ENCODE data around the gene CD96. TPM values are rescaled to one million over a fixed set of nuclear protein-coding genes. Genes with fewer than 3 reads are reported as not detected.

The CD96 gene
- total RNA-seq, 1 donor from 2014 or later: 0.61 TPM

GRCh38 chr3:111695636-111696117, 153.7 kb downstream of the CD96 start:
- peak overlapping the region; percentile 80 for H3K27ac Mint-ChIP-seq (ENCODE audit: unreplicated experiment)
- Histone ChIP-seq H3K27ac (ENCODE audit: low read depth, low read length) (peak overlapping the region; percentile 81), H3K79me2 (ENCODE audit: insufficient read depth, low read length) (no peaks in the 10 kb centered on the region), H3K4me2 (ENCODE audit: low read length) (peak overlapping the region; percentile 67), H3K4me3 (ENCODE audit: insufficient read depth, low read depth, low read length) (no peak overlapping the region), H3K9ac (ENCODE audit: low read length) (peak overlapping the region; percentile 37), H3K9me3 (ENCODE audit: insufficient read depth, low read depth, low read length) (no peaks in the 10 kb centered on the region), H3K4me1 (ENCODE audit: insufficient read depth, low read length) (peaks cover 30% of the 10 kb centered on the region), H3K27me3 (ENCODE audit: insufficient read depth, low read length) (no peaks in the 10 kb centered on the region), H4K20me1 (ENCODE audit: insufficient read depth, low read length) (no peaks in the 10 kb centered on the region), H3K36me3 (ENCODE audit: insufficient read depth, low read length) (no peaks in the 10 kb centered on the region), H2AFZ (ENCODE audit: low read depth, low read length) (no peak overlapping the region)
- TF ChIP-seq EZH2 (IDR thresholded peaks at IDR 0.05; ENCODE audit: insufficient read depth, low read length): no peak
- TF ChIP-seq CTCF (IDR thresholded peaks at IDR 0.05; ENCODE audit: insufficient read depth, low read depth, low read length): no peak
- peak overlapping the region; percentile 14 for H3K4me3 Mint-ChIP-seq (ENCODE audit: unreplicated experiment)
- no peaks in the 10 kb centered on the region for H3K27me3 Mint-ChIP-seq (ENCODE audit: low read depth, unreplicated experiment)
- DNase-seq (ENCODE audit: low read depth) (peak; percentile 91), FAIRE-seq (peak; percentile 93)
- no peaks in the 10 kb centered on the region for H3K36me3 Mint-ChIP-seq (ENCODE audit: low read depth, unreplicated experiment)
- H3K9me3 Mint-ChIP-seq (ENCODE audit: unreplicated experiment): no peaks in the 10 kb centered on the region
- H3K4me1 Mint-ChIP-seq (ENCODE audit: low read depth, unreplicated experiment): peaks cover 47% of the 10 kb centered on the region

- no peaks in the 10 kb centered on the region for H4K20me1 ChIP-seq (ENCODE audit: insufficient read depth, low read length)
- no peaks in the 10 kb centered on the region for H3K9me3 Mint-ChIP-seq (ENCODE audit: unreplicated experiment)
These were observed 158.1 kb downstream of the CD96 start for GRCh38 chr3:111700054-111700453.

More at GRCh38 chr3:111700054-111700453, 158.1 kb downstream of the CD96 start:
- Mint-ChIP-seq H3K27ac (ENCODE audit: unreplicated experiment) (no peak overlapping the region), H3K4me1 (ENCODE audit: low read depth, unreplicated experiment) (peaks cover 17% of the 10 kb centered on the region), H3K27me3 (ENCODE audit: low read depth, unreplicated experiment) (no peaks in the 10 kb centered on the region), H3K36me3 (ENCODE audit: low read depth, unreplicated experiment) (no peaks in the 10 kb centered on the region), H3K4me3 (ENCODE audit: unreplicated experiment) (no peak overlapping the region)
- no peak overlapping the region for H3K4me2 ChIP-seq (ENCODE audit: low read length)
- DNase-seq (ENCODE audit: low read depth): no peak
- H3K4me1 ChIP-seq (ENCODE audit: insufficient read depth, low read length): peaks cover 12% of the 10 kb centered on the region
- H3K4me3 ChIP-seq (ENCODE audit: insufficient read depth, low read depth, low read length): no peak overlapping the region
- H3K27ac ChIP-seq (ENCODE audit: low read depth, low read length): no peak overlapping the region
- H3K9ac ChIP-seq (ENCODE audit: low read length): no peak overlapping the region
- FAIRE-seq: no peak
- no peaks in the 10 kb centered on the region for H3K79me2 ChIP-seq (ENCODE audit: insufficient read depth, low read length)
- no peak for TF ChIP-seq CTCF (IDR thresholded peaks at IDR 0.05; ENCODE audit: insufficient read depth, low read depth, low read length)
- no peak for TF ChIP-seq EZH2 (IDR thresholded peaks at IDR 0.05; ENCODE audit: insufficient read depth, low read length)
- no peaks in the 10 kb centered on the region for H3K27me3 ChIP-seq (ENCODE audit: insufficient read depth, low read length)
- no peak overlapping the region for H2AFZ ChIP-seq (ENCODE audit: low read depth, low read length)
- no peaks in the 10 kb centered on the region for H3K9me3 ChIP-seq (ENCODE audit: insufficient read depth, low read depth, low read length)
- H3K36me3 ChIP-seq (ENCODE audit: insufficient read depth, low read length): no peaks in the 10 kb centered on the region
